Measurements from ENCODE around the gene UBE2S. TPM values are rescaled to one million over a fixed set of nuclear protein-coding genes. Genes with fewer than 3 reads are reported as not detected.
A peak's percentile ranks its signal among the peaks of the same experiment; 100 is the strongest.
"Not testable (repeated sequence)": the region's sequence is repeated elsewhere in the genome, so short reads cannot be mapped to it uniquely, and the experiment has no call there.

Gene UBE2S
- total RNA-seq, 1 donor from 2014 or later: 11.0 TPM

GRCh38 chr19:55407800-55408532, 378 bp upstream of the UBE2S start:
- Histone ChIP-seq H3K27ac (ENCODE audit: low read depth, low read length) (peak overlapping the region; percentile 93), H3K27me3 (ENCODE audit: control insufficient read depth in 3 of 3, insufficient read depth in 3 of 3, low read length in 3 of 3) (peaks cover 0 to 5% (median 0%) of the 10 kb centered on the region in 3 donors), H3K9me3 (ENCODE audit: control insufficient read depth in 3 of 3, low read length in 3 of 3) (no peaks in the 10 kb centered on the region), H3K4me3 (ENCODE audit: low read length in 3 of 3) (peak overlapping the region; percentile 75 to 85 (median 79)), H3K9ac (ENCODE audit: low read depth in 1 of 3, low read length in 3 of 3) (peak overlapping the region; percentile 66 to 82 (median 70)), H3K36me3 (ENCODE audit: control insufficient read depth in 3 of 3, insufficient read depth in 3 of 3, low read length in 3 of 3) (peaks cover under 1 to 9% (median 5%) of the 10 kb centered on the region in 3 donors), H3K4me1 (ENCODE audit: control insufficient read depth in 3 of 3, insufficient read depth in 3 of 3, low read length in 3 of 3) (peaks cover 11 to 15% (median 15%) of the 10 kb centered on the region in 3 donors)

- H3K27me3 ChIP-seq (ENCODE audit: control insufficient read depth in 3 of 3, insufficient read depth in 3 of 3, low read length in 3 of 3): peaks cover 0 to 5% (median 0%) of the 10 kb centered on the region in 3 donors
- H3K4me3 ChIP-seq (ENCODE audit: low read length in 3 of 3): peak overlapping the region; percentile 60 to 79 (median 75)
- H3K9me3 ChIP-seq (ENCODE audit: control insufficient read depth in 3 of 3, low read length in 3 of 3): no peaks in the 10 kb centered on the region
- H3K27ac ChIP-seq (ENCODE audit: low read depth, low read length): peak overlapping the region; percentile 93
- peaks cover 5 to 17% (median 8%) of the 10 kb centered on the region in 3 donors for H3K36me3 ChIP-seq (ENCODE audit: control insufficient read depth in 3 of 3, insufficient read depth in 3 of 3, low read length in 3 of 3)
- H3K9ac ChIP-seq (ENCODE audit: low read depth in 1 of 3, low read length in 3 of 3): peak overlapping the region; percentile 70 to 82 (median 75)
- H3K4me1 ChIP-seq (ENCODE audit: control insufficient read depth in 3 of 3, insufficient read depth in 3 of 3, low read length in 3 of 3): peaks cover 11 to 15% (median 15%) of the 10 kb centered on the region in 3 donors
These were observed 600 bp downstream of the UBE2S start for GRCh38 chr19:55406826-55407549.

DNA sequence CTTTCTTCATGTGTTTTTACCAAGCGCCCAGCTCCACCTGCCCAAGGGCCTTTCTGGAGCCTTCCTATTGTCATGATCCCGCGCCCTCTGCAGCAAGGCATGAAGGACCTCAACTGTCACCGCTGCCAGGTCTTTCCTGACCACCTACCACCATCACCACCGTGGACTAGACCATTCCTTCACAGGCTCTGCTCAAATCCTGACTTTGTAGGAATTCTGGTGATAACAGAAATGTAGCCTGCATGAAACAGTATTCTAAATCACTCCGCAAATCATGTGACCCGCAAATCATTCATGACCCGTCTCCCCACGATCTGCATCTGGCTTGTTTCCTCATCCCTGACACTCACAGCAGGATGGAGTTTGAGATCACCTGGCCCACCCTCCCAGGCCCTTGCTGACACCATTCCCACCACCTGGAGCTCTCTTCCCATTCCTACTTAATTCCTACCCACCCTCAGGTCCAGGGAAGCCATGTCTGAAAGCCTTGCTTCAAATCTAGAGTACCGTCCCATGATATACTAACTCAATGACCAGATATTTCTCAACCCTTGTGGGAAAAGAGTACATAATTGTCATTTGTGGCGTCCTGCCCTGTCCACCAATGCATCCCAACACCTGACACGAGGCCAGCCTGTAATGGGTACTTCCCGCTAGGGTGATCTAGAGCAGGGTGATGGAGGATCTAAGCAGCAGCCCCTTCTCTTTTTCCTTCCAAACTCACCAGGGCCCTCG, 1.3 kb downstream of the UBE2S start:
- Histone ChIP-seq H3K4me1 (ENCODE audit: control insufficient read depth in 3 of 3, insufficient read depth in 3 of 3, low read length in 3 of 3) (peaks cover 11 to 15% (median 15%) of the 10 kb centered on the region in 3 donors), H3K9ac (ENCODE audit: low read depth in 1 of 3, low read length in 3 of 3) (peak overlapping the region in 1 of 3 donors; percentile 82), H3K27ac (ENCODE audit: low read depth, low read length) (no peak overlapping the region), H3K27me3 (ENCODE audit: control insufficient read depth in 3 of 3, insufficient read depth in 3 of 3, low read length in 3 of 3) (peaks cover 0 to 5% (median 0%) of the 10 kb centered on the region in 3 donors), H3K36me3 (ENCODE audit: control insufficient read depth in 3 of 3, insufficient read depth in 3 of 3, low read length in 3 of 3) (peaks cover 5 to 17% (median 8%) of the 10 kb centered on the region in 3 donors), H3K9me3 (ENCODE audit: control insufficient read depth in 3 of 3, low read length in 3 of 3) (no peaks in the 10 kb centered on the region), H3K4me3 (ENCODE audit: low read length in 3 of 3) (peak overlapping the region; percentile 60 to 79 (median 75))

DNA sequence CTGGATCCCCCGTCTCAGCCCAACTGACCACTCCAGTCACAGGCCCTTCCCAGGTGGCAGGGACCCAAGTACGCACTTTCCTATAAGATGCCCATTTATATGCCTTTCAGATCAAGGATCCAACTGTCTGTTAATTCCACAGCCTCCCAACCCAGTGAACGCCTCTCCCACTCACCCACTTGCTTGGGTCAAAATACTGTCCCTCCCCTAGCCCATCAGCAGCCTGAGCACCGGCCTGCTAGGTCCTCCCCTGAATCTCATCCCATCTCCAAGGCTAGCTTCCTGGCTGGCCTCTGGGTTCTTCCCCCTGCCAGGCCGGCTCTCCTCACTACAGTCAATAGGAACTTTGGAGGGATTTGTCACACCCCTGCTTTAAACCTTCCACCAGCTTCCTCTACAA, 1.9 kb downstream of the UBE2S start:
- no peak overlapping the region for H3K4me3 ChIP-seq (ENCODE audit: low read length in 3 of 3)
- peaks cover 11 to 15% (median 15%) of the 10 kb centered on the region in 3 donors for H3K4me1 ChIP-seq (ENCODE audit: control insufficient read depth in 3 of 3, insufficient read depth in 3 of 3, low read length in 3 of 3)
- no peaks in the 10 kb centered on the region for H3K9me3 ChIP-seq (ENCODE audit: control insufficient read depth in 3 of 3, low read length in 3 of 3)
- peaks cover 0 to 5% (median 0%) of the 10 kb centered on the region in 3 donors for H3K27me3 ChIP-seq (ENCODE audit: control insufficient read depth in 3 of 3, insufficient read depth in 3 of 3, low read length in 3 of 3)
- peaks cover 6 to 17% (median 8%) of the 10 kb centered on the region in 3 donors for H3K36me3 ChIP-seq (ENCODE audit: control insufficient read depth in 3 of 3, insufficient read depth in 3 of 3, low read length in 3 of 3)
- peak overlapping the region in 1 of 3 donors; percentile 16 for H3K9ac ChIP-seq (ENCODE audit: low read depth in 1 of 3, low read length in 3 of 3)
- no peak overlapping the region for H3K27ac ChIP-seq (ENCODE audit: low read depth, low read length)

- no peak overlapping the region for H3K9ac ChIP-seq (ENCODE audit: low read depth in 1 of 3, low read length in 3 of 3)
- H3K9me3 ChIP-seq (ENCODE audit: control insufficient read depth in 3 of 3, low read length in 3 of 3): no peaks in the 10 kb centered on the region
- peaks cover 6 to 9% (median 8%) of the 10 kb centered on the region in 3 donors for H3K4me1 ChIP-seq (ENCODE audit: control insufficient read depth in 3 of 3, insufficient read depth in 3 of 3, low read length in 3 of 3)
- no peak overlapping the region for H3K27ac ChIP-seq (ENCODE audit: low read depth, low read length)
- no peaks in the 10 kb centered on the region for H3K27me3 ChIP-seq (ENCODE audit: control insufficient read depth in 3 of 3, insufficient read depth in 3 of 3, low read length in 3 of 3)
- H3K4me3 ChIP-seq (ENCODE audit: low read length in 3 of 3): no peak overlapping the region
- peaks cover 8 to 17% (median 10%) of the 10 kb centered on the region in 3 donors for H3K36me3 ChIP-seq (ENCODE audit: control insufficient read depth in 3 of 3, insufficient read depth in 3 of 3, low read length in 3 of 3)
These were observed 5.1 kb downstream of the UBE2S start for GRCh38 chr19:55402509-55402908.

DNA sequence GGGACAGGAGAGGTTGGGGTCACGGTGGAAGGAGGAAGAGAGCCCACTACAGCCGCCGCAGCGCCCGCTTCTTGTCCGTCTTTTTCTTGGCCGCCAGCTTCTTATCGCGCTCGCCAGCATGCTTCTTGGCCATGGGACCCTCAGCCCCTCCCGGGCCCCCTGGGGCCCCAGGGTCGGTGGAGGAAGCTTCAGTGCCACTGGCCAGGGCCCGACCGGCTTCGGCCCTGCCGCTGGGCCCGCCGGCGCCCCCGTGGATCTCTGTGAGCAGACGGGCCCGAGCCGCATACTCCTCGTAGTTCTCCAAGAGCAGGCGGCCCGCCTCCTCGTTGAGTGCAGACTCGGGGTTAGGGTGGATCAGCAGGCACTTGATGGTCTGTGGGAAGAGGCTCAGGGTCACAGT, 6.2 kb downstream of the UBE2S start:
- not testable (repeated sequence) for H3K27ac ChIP-seq (ENCODE audit: low read depth, low read length); H3K27me3 ChIP-seq (ENCODE audit: control insufficient read depth in 3 of 3, insufficient read depth in 3 of 3, low read length in 3 of 3); H3K9ac ChIP-seq (ENCODE audit: low read depth in 1 of 3, low read length in 3 of 3); H3K4me1 ChIP-seq (ENCODE audit: control insufficient read depth in 3 of 3, insufficient read depth in 3 of 3, low read length in 3 of 3); H3K4me3 ChIP-seq (ENCODE audit: low read length in 3 of 3); H3K9me3 ChIP-seq (ENCODE audit: control insufficient read depth in 3 of 3, low read length in 3 of 3)
- H3K36me3 ChIP-seq (ENCODE audit: control insufficient read depth in 3 of 3, insufficient read depth in 3 of 3, low read length in 3 of 3): peaks cover 8 to 17% (median 10%) of the 10 kb centered on the region in 3 donors

GRCh38 chr19:55400281-55401087, 7.1 kb downstream of the UBE2S start:
- Histone ChIP-seq H3K27ac (ENCODE audit: low read depth, low read length) (no peak overlapping the region), H3K27me3 (ENCODE audit: control insufficient read depth in 3 of 3, insufficient read depth in 3 of 3, low read length in 3 of 3) (no peaks in the 10 kb centered on the region), H3K36me3 (ENCODE audit: control insufficient read depth in 3 of 3, insufficient read depth in 3 of 3, low read length in 3 of 3) (peaks cover 6 to 16% (median 8%) of the 10 kb centered on the region in 3 donors), H3K4me3 (ENCODE audit: low read length in 3 of 3) (no peak overlapping the region), H3K4me1 (ENCODE audit: control insufficient read depth in 3 of 3, insufficient read depth in 3 of 3, low read length in 3 of 3) (no peaks in the 10 kb centered on the region), H3K9me3 (ENCODE audit: control insufficient read depth in 3 of 3, low read length in 3 of 3) (no peaks in the 10 kb centered on the region), H3K9ac (ENCODE audit: low read depth in 1 of 3, low read length in 3 of 3) (no peak overlapping the region)

GRCh38 chr19:55398200-55398925, 9.2 kb downstream of the UBE2S start:
- no peaks in the 10 kb centered on the region for H3K9me3 ChIP-seq (ENCODE audit: control insufficient read depth in 3 of 3, low read length in 3 of 3)
- no peak overlapping the region for H3K27ac ChIP-seq (ENCODE audit: low read depth, low read length)
- H3K36me3 ChIP-seq (ENCODE audit: control insufficient read depth in 3 of 3, insufficient read depth in 3 of 3, low read length in 3 of 3): peaks cover 4 to 10% (median 8%) of the 10 kb centered on the region in 3 donors
- no peak overlapping the region for H3K9ac ChIP-seq (ENCODE audit: low read depth in 1 of 3, low read length in 3 of 3)
- H3K27me3 ChIP-seq (ENCODE audit: control insufficient read depth in 3 of 3, insufficient read depth in 3 of 3, low read length in 3 of 3): no peaks in the 10 kb centered on the region
- no peaks in the 10 kb centered on the region for H3K4me1 ChIP-seq (ENCODE audit: control insufficient read depth in 3 of 3, insufficient read depth in 3 of 3, low read length in 3 of 3)
- H3K4me3 ChIP-seq (ENCODE audit: low read length in 3 of 3): no peak overlapping the region

Measured in skeletal muscle tissue (tissue), 4 donors.